GM23338 (cell line): ENCODE results near the gene BRD2. TPM values are rescaled to one million over a fixed set of nuclear protein-coding genes. Genes with fewer than 3 reads are reported as not detected.

ENCODE experiments used
- ATAC-seq: fragments of 200-7000 bp; cut with Tn5 transposase; 3 replicates; pipeline ENCODE4 v1.9.1; 2020
- DNase-seq: peaks from one replicate; pipeline ENCODE4 v3.0.0-alpha.2; 2015; ENCODE audit warnings: low spot score
- H2AFZ ChIP-seq: fragments of 200-600 bp; sonication (generic); 2 replicates; pipeline ENCODE4 v1.8.0; 2016; ENCODE audit warnings: antibody characterized with exemption, mild to moderate bottlenecking, moderate library complexity
- H3F3A ChIP-seq: fragments of 200-600 bp; sonication (generic); replicated peaks from 2 replicates; pipeline ENCODE4 v1.8.0; 2017; ENCODE audit warnings: antibody characterized with exemption, mixed run types, low read depth
- H3K27ac ChIP-seq: fragments of 200-600 bp; sonication (generic); 2 replicates; pipeline ENCODE4 v1.6.1; 2016; ENCODE audit warnings: low read depth
- H3K27me3 ChIP-seq: fragments of 200-600 bp; sonication (generic); 2 replicates; pipeline ENCODE4 v1.8.0; 2016; ENCODE audit warnings: mild to moderate bottlenecking, mixed run types, moderate library complexity; ENCODE audit not compliant: insufficient read depth
- H3K36me3 ChIP-seq: fragments of 200-600 bp; sonication (generic); 2 replicates; pipeline ENCODE4 v1.8.0; 2016; ENCODE audit warnings: mild to moderate bottlenecking; ENCODE audit not compliant: insufficient read depth
- H3K4me1 ChIP-seq: fragments of 200-600 bp; sonication (generic); 2 replicates; pipeline ENCODE4 v1.8.0; 2016; ENCODE audit warnings: mild to moderate bottlenecking, moderate library complexity; ENCODE audit not compliant: insufficient read depth
- H3K4me2 ChIP-seq: fragments of 200-600 bp; sonication (generic); 2 replicates; pipeline ENCODE4 v1.7.1; 2017; ENCODE audit warnings: mixed run types
- H3K4me3 ChIP-seq: fragments of 200-600 bp; sonication (generic); 2 replicates; pipeline ENCODE4 v1.6.1; 2016; ENCODE audit warnings: mixed run types
- H3K79me2 ChIP-seq: fragments of 200-600 bp; sonication (generic); replicated peaks from 2 replicates; pipeline ENCODE4 v1.8.0; 2017; ENCODE audit warnings: mild to moderate bottlenecking; ENCODE audit not compliant: insufficient read depth
- H3K9me2 ChIP-seq: fragments of 200-600 bp; sonication (generic); 2 replicates; pipeline ENCODE4 v1.8.0; 2017; ENCODE audit not compliant: insufficient read depth
- H4K20me1 ChIP-seq: fragments of 200-600 bp; sonication (generic); replicated peaks from 2 replicates; pipeline ENCODE4 v1.8.0; 2017; ENCODE audit warnings: mild to moderate bottlenecking; ENCODE audit not compliant: insufficient read depth
- H3K27ac Mint-ChIP-seq: 2 replicates; pipeline ENCODE4 v1.8.0; 2020; ENCODE audit warnings: inconsistent platforms, mild to moderate bottlenecking, moderate library complexity, mixed read lengths
- H3K27me3 Mint-ChIP-seq: 3 replicates; pipeline ENCODE4 v1.8.0; 2022; ENCODE audit warnings: low read depth, mild to moderate bottlenecking, moderate library complexity, mixed read lengths, inconsistent platforms; ENCODE audit not compliant: insufficient read depth, poor library complexity
- H3K36me3 Mint-ChIP-seq: 3 replicates; pipeline ENCODE4 v1.8.0; 2021; ENCODE audit warnings: low read depth, mild to moderate bottlenecking, inconsistent platforms, moderate library complexity, mixed read lengths
- H3K4me1 Mint-ChIP-seq: 3 replicates; pipeline ENCODE4 v1.8.0; 2020; ENCODE audit warnings: mild to moderate bottlenecking, inconsistent platforms, mixed read lengths
- H3K4me3 Mint-ChIP-seq: 3 replicates; pipeline ENCODE4 v1.8.0; 2021; ENCODE audit warnings: moderate library complexity, mild to moderate bottlenecking, inconsistent platforms, mixed read lengths
- H3K9me3 Mint-ChIP-seq: 3 replicates; pipeline ENCODE4 v1.8.0; 2020; ENCODE audit warnings: moderate library complexity, mild to moderate bottlenecking, inconsistent platforms, mixed read lengths
- CREB1 ChIP-seq: fragments of 250-450 bp; sonication (Bioruptor Pico); IDR thresholded peaks from 2 replicates; pipeline ENCODE4 v1.5.0; 2020; ENCODE audit warnings: low read depth, mild to moderate bottlenecking, moderate library complexity
- CTCF ChIP-seq, 2 experiments: fragments of 200-600 bp in 1 of 2; sonication (generic) in 1 of 2; conservative IDR thresholded peaks; 2 replicates each; pipeline versions ENCODE4 v1.5.1 to v1.6.1; 2016 to 2017; ENCODE audit warnings: antibody characterized with exemption in 2 of 2, low read depth in 2 of 2, mild to moderate bottlenecking in 2 of 2, moderate library complexity in 1 of 2
- ETS1 ChIP-seq: IDR thresholded peaks from 2 replicates; pipeline ENCODE4 v1.6.1; 2016; ENCODE audit warnings: antibody characterized with exemption
- EZH2 ChIP-seq: fragments of 200-600 bp; sonication (generic); IDR thresholded peaks from one replicate; pipeline ENCODE4 v1.8.0; 2017; ENCODE audit warnings: antibody characterized with exemption, mild to moderate bottlenecking, low read depth; ENCODE audit not compliant: unreplicated experiment
- EZH2phosphoT487 ChIP-seq: fragments of 200-600 bp; sonication (generic); IDR thresholded peaks from one replicate; pipeline ENCODE4 v1.8.1; 2018; ENCODE audit warnings: antibody characterized with exemption; ENCODE audit not compliant: unreplicated experiment
- JUNB ChIP-seq: IDR thresholded peaks from one replicate; pipeline ENCODE4 v1.6.1; 2016; ENCODE audit warnings: antibody characterized with exemption; ENCODE audit not compliant: unreplicated experiment
- NANOG ChIP-seq: IDR thresholded peaks from 2 replicates; pipeline ENCODE4 v1.6.1; 2016; ENCODE audit warnings: antibody characterized with exemption, borderline replicate concordance
- POLR2AphosphoS5 ChIP-seq: IDR thresholded peaks from 2 replicates; pipeline ENCODE4 v1.6.1; 2016; ENCODE audit warnings: antibody characterized with exemption, low read depth
- REST ChIP-seq: IDR thresholded peaks from one replicate; pipeline ENCODE4 v1.6.1; 2018; ENCODE audit warnings: antibody characterized with exemption; ENCODE audit not compliant: unreplicated experiment
- STAT1 ChIP-seq: IDR thresholded peaks from one replicate; pipeline ENCODE4 v1.6.1; 2016; ENCODE audit warnings: antibody characterized with exemption; ENCODE audit not compliant: unreplicated experiment
- ZNF114 ChIP-seq: fragments of 250-450 bp; sonication (Bioruptor Pico); IDR thresholded peaks from 2 replicates; pipeline ENCODE4 v1.5.0; 2020; ENCODE audit warnings: mild to moderate bottlenecking, moderate library complexity
- ZNF331 ChIP-seq: fragments of 250-450 bp; sonication (Bioruptor Pico); IDR thresholded peaks from 2 replicates; pipeline ENCODE4 v1.5.0; 2020; ENCODE audit warnings: low read depth, mild to moderate bottlenecking, moderate library complexity
- ZNF462 ChIP-seq: fragments of 250-450 bp; sonication (Bioruptor Pico); IDR thresholded peaks from 2 replicates; pipeline ENCODE4 v1.5.0; 2020; ENCODE audit warnings: mild to moderate bottlenecking, moderate library complexity
- polyA plus RNA-seq: library from polyadenylated mRNA; unstranded; fragments of >200 nt; fragmentation: Nextera tagmentation; extraction: Ambion mirVana; gene quantifications from 2 replicates; pipeline ENCODE4 v1.2.1, GENCODE V29; 2016
- total RNA-seq: library from RNA; depleted of rRNA; stranded (reverse); fragments of >200 nt; shearing (Covaris generic); gene quantifications from 2 replicates; pipeline ENCODE4 v1.2.3, GENCODE V29; 2014

Gene BRD2
- total and polyA plus RNA-seq, 2 experiments from 2014 or later = 84.9 to 169 TPM

- peaks cover 19% of the 10 kb centered on the region for H3K36me3 ChIP-seq
- H3K4me1 Mint-ChIP-seq = peaks cover 37% of the 10 kb centered on the region
- H3K4me1 ChIP-seq = peaks cover 4% of the 10 kb centered on the region; the same call in 1 of the 2 replicates
- H3F3A ChIP-seq = peaks cover 56% of the 10 kb centered on the region
- peak overlapping the region; percentile 76 for H3K27ac ChIP-seq
- H3K27ac Mint-ChIP-seq = peak overlapping the region; percentile 43
- H2AFZ ChIP-seq = no peak overlapping the region
- peak; percentile 3; the same call in 2 of the 3 replicates for ATAC-seq
- peaks cover 2% of the 10 kb centered on the region; the same call in 1 of the 2 replicates for H3K79me2 ChIP-seq
- H3K9me3 Mint-ChIP-seq = no peaks in the 10 kb centered on the region; the same call in 2 of the 3 replicates
- no peak for DNase-seq
- H3K27me3 ChIP-seq = no peaks in the 10 kb centered on the region
- H3K36me3 Mint-ChIP-seq = peaks cover 32% of the 10 kb centered on the region
- H3K9me2 ChIP-seq = no peaks in the 10 kb centered on the region
- H3K4me3 ChIP-seq = no peak overlapping the region
- H3K4me3 Mint-ChIP-seq = no peak overlapping the region; the same call in 2 of the 3 replicates
- no peak overlapping the region for H3K4me2 ChIP-seq
- peaks cover 22% of the 10 kb centered on the region for H3K27me3 Mint-ChIP-seq
- TF ChIP-seq CTCF (conservative IDR thresholded peaks at IDR 0.05; ENCODE audit: low read depth in 2 of 2) = no peak
- no peak for TF ChIP-seq ETS1
- TF ChIP-seq ZNF462 = no peak
- TF ChIP-seq JUNB = no peak
- no peak for TF ChIP-seq STAT1
- TF ChIP-seq CREB1 (CRISPR knock-in tag) = no peak
- TF ChIP-seq EZH2 = no peak
- no peak for TF ChIP-seq POLR2AphosphoS5
- TF ChIP-seq REST = no peak
- TF ChIP-seq ZNF114 = no peak
- no peak for TF ChIP-seq NANOG
- TF ChIP-seq EZH2phosphoT487 = no peak
- TF ChIP-seq ZNF331 (CRISPR knock-in tag) = no peak
- peaks cover 31% of the 10 kb centered on the region for H4K20me1 ChIP-seq
Observed at GRCh38 chr6:32983964-32984621, 15.7 kb downstream of the BRD2 start.
